Measurements from ENCODE around the gene P2RY8.
"Not testable (repeated sequence)": the region's sequence is repeated elsewhere in the genome, so short reads cannot be mapped to it uniquely, and the experiment has no call there.

Gene P2RY8, protein sequence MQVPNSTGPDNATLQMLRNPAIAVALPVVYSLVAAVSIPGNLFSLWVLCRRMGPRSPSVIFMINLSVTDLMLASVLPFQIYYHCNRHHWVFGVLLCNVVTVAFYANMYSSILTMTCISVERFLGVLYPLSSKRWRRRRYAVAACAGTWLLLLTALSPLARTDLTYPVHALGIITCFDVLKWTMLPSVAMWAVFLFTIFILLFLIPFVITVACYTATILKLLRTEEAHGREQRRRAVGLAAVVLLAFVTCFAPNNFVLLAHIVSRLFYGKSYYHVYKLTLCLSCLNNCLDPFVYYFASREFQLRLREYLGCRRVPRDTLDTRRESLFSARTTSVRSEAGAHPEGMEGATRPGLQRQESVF

DNA sequence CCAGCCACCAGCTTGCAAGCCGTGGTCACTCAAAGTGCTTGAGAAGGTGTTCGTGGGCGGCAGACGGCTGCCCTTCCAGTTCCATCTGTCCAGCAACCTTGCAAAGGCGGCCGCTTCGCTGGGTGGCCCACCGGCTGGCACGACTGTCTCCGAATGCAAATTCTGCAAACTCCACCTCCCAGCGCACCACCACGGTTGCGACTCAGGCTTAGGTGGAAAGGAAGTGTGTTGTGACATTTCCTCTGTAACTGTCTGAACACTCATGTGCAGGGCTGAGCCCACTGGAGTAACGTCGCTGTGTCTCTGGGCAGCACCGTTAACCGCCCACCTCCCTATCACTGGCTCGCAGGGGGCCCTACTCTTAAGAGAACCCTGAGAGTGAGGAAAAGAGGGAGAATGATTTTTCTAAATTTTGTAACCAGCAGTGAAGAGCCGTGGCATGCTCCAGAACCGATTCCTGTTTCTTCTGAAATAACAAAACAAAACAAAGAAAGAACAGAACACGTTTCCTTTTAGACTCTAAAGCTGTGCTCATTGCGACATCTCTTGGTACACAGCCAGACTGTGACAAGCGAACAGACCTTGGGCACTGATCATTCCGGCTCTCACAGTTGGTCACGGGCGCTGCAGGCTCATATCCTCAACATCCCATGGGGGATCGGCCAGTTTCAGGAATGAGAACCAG, at the start of gene P2RY8:
Gene P2RY8, minus strand, starts transcription at position 155 of the 685 bp plus-strand sequence. CDS start 70,627 bp downstream, outside the sequence.
- DNase-seq (ENCODE audit: low read depth in 1 of 2, low spot score in 1 of 2): peak; percentile 51 to 56

DNA sequence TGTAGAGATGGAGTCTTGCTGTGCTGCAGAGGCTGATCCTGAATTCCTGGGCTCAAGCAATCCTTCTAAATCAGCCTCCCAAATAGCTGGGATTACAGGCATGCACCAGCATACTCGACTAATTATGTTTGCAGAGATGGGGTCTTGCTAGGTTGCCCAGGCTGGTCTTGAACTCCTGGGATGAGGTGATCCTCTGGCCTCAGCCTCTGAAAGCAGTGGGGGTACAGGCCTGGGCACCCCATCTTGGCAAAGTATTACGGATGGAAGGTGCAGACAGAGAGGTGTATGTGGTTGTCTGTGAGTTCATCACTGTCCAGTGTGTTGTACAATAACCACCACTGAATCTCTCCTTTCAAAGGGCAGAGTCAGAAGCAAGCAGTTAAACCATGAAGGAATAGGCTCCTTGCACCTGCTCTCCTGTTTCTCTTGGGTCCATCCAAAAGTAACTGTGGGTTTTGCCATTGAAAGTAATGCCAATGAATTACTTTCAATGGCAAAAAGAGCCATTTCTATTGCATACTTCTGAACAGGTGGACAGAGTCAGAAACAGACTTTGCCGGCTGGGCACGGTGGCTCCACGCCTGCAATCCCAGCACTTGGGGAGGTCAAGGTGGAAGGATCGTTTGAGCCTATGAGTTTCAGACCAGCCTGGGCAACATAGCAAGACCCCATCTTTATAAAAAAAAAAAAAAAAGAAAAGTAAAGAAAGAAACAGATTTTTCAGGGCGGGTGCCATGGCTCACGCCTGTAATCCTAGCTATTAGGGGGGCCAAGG, 47.4 kb upstream of the P2RY8 start:
- no peak for DNase-seq (ENCODE audit: low read depth in 1 of 2, low spot score in 1 of 2)

DNA sequence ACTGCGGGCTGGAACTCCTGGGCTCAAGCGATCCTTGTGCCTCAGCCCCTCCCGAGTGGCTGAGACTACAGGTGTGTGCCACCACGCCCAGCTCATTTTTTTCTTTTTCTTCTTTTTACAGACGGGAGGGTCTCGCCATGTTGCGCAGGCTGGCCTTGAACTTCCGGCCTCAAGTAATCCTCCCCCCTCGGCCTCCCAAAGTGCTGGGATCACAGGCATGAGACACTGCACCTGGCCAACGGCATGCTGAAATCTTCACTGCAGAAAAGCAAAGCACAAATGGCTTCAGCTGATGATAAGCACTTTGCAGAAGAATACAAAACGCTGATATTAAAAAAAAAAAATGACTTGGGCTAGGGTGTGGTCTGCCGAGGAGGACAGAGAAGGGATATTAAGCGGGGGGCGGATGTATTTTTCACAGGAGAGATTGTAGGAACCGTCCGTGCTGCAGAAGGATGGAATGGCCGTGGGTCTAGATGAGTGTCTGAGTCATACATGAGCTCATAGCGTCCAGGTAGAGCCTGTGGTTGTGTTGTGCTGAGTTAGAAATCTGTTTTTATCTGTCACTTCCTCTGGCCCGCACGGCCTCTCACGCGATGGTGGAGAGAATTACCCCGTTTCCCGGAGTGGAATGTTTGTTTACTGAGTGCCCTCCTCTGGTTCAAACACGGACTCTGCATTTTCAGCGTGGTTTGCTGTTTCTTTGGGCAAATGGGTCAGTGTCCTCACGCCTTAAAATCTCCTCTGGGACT, 45.9 kb upstream of the P2RY8 start:
- peak in 1 of 2 donors; percentile 30 for DNase-seq (ENCODE audit: low read depth in 1 of 2, low spot score in 1 of 2)

DNA sequence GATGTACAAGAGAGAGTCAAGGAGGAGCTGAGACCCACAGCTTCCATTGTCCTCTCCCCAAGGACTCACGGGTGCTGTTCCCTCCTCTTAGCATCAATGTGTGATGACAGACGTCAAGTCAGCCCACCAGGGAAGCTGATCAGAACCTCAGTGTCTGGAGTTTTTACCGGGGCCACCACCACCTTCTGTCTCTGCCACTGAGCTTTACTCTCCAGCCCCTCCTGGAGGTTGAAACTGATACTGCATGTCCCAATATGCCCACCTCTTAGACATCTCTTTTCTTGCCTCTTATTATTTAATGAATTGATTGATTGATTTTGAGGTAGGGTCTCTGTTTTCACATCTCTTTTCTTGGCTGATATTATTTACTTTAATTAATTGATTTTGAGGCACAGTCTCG, 44.1 kb upstream of the P2RY8 start:
- peak; percentile 29 to 42 for DNase-seq (ENCODE audit: low read depth in 1 of 2, low spot score in 1 of 2)

DNA sequence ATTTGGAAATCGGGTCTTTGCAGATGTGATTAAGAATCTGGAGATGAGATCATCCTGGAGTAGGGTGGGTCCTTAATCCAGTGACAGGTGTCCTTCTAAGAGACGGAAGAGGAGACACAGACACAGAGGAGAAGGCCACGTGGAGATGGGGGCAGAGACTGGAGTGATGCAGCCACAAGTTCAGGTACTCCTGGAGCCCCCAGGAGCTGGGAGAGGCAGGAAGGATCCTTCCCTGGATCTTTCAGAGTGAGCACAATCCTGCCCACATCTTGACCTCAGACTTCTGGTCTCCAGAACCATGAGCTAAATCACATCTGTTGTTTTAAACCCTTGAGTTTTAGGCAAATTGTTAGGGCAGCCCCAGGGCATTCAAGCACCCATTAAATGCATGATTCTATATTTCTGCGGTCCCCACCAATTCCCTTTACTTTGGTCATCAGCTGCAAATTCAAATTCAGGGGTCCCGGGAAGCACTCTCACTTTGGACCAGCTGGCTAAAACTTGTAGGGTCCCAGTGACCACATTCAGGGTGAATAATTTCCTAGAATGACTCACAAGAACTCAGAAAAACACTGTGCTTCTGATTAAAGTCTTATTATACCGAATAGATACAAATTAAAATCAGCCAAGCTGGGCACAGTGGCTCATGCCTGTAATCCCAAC, 41.7 kb upstream of the P2RY8 start:
- no peak for DNase-seq (ENCODE audit: low read depth in 1 of 2, low spot score in 1 of 2)

DNA sequence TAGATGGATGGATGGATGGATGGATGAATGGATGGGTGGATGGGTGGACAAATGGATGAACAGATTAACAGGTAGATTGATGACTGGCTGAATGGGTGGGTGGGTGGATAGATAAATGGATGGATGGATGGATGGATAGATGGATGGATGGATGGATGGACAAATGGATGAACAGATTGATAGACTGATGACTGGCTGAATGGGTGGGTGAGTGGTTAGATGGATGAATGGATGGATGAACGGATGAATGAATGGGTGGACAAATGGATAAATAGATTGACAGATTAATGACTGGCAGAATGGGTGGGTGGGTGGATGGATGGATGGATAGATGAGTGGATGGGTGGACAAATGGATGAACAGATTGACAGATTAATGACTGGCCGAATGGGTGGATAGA, 40.9 kb upstream of the P2RY8 start:
- DNase-seq (ENCODE audit: low read depth in 1 of 2, low spot score in 1 of 2): no peak

DNA sequence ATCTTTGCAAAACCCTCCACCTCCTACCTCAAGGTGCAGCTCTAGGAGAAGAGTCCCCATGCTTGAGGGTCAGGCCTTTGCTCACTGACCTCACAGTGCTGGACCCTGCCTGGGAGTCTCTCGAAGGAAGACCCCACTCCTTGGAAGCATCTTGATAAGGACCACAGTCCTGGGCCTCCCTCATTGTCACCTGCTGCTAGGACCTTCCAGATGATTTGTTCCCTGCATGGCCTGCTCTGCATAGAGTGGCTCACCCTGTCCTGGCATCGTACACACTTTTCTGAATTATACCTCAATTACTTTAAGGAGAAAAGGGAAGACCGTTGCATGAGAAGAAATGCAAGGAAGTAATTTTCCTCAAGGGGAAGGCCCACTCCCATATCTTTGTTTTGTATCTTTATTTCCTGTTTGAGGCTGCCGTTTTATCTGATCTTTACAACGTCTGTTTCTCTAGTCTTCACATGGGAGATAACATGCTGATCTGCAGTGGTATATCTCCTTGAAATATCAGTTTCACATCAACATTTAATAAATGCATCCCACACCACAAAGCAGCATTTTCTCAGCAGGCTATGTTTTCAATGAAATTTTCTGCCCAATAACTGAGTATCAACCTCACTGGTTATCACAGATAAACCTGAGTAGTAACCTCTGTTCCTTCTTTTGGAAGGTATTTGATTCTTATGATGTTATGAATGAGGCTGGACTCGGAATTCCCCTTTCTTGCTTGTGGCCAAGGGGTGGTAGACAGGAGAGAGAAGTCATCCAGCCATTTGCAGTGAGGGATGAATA, 39.4 kb upstream of the P2RY8 start:
- DNase-seq (ENCODE audit: low read depth in 1 of 2, low spot score in 1 of 2): no peak

DNA sequence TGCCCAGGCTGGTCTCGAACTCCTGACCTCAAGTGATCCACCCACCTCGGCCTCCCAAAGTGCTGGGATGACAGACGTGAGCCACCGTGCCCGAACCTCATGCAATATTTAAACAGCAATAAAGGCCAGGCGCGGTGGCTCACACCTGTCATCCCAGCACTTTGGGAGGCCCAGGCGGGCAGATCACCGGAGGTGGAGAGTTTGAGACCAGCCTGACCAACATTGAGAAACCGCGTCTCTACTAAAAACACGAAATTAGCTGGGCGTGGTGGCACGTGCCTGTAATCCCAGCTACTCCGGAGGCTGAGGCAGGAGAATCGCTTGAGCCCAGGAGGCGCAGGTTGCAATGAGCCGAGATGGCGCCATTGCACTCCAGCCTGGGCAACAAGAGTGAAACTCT, 37.2 kb upstream of the P2RY8 start:
- DNase-seq (ENCODE audit: low read depth in 1 of 2, low spot score in 1 of 2): not testable (repeated sequence)

DNA sequence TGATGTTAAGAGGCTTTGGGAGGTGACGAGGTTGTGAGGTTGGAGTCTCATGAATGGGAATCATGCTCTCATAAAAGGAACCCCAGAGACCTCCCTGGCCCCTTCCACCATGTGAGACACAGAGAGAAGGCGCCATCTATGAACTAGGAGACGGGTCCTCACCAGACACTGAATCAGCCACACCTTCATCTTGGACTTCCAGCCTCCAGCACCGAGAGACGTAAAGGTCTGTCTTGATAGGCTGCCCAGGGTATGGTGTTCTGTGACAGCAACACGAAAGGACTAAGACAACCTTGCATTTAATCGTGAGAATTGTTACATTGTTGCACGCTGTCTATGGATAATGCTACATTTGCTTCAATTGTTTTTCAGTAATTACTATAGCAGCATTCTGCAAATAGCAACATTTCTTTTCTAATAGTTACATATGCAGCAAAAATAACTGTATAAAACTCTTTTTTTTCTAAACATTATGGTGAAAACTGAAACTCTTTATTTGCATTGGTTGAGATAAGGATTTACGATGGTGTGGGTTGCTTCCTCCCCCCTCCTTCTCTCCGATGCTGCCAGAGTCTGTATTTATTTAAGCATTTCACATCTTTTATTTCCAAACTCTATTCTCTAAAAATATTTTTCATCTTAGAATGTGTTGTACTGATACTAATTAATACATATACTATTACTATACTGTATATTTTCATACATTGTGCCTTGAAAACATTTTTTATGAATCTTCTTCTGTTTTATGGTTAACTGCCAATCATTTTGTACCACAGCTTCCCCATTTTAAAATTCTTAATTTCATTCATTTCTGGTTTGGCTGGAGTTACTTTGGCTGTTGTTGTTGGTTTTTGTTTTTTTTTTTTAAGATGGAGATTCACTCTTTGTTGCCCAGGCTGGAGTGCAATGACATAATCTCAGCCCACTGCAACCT, 28.0 kb upstream of the P2RY8 start:
- no peak for DNase-seq (ENCODE audit: low read depth in 1 of 2, low spot score in 1 of 2)

DNA sequence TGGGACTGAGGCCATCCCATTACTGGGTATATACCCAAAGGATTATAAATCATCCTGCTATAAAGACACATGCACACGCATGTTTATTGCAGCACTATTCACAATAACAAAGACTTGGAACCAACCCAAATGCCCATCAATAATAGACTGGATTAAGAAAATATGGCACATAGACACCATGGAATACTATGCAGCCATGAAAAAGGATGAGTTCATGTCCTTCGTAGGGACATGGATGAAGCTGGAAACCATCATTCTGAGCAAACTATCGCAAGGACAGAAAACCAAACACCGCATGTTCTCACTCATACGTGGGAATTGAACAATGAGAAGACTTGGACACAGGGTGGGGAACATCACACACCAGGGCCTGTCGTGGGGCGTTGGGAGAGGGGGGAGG, 27.1 kb upstream of the P2RY8 start:
- DNase-seq (ENCODE audit: low read depth in 1 of 2, low spot score in 1 of 2): not testable (repeated sequence)

DNA sequence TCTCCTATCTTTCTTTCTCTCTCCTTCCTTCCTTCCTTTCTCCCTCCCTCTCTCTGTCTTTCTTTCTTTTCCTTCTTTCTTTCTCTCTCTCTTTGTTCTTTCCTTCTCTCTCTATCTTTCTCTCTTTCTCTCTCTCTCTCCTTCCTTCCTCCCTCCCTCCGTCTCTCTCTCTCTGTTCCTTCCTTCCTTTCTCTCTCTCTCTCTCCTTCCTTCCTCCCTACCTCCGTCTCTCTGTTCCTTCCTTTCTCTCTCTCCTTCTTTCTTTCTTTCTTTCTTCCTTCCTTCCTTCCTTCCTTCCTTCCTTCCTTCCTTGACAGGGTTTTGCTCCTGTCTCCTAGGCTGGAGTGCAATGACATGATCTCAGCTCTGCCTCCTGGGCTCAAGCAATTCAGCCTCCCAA, 24.2 kb upstream of the P2RY8 start:
- no peak for DNase-seq (ENCODE audit: low read depth in 1 of 2, low spot score in 1 of 2)

DNA sequence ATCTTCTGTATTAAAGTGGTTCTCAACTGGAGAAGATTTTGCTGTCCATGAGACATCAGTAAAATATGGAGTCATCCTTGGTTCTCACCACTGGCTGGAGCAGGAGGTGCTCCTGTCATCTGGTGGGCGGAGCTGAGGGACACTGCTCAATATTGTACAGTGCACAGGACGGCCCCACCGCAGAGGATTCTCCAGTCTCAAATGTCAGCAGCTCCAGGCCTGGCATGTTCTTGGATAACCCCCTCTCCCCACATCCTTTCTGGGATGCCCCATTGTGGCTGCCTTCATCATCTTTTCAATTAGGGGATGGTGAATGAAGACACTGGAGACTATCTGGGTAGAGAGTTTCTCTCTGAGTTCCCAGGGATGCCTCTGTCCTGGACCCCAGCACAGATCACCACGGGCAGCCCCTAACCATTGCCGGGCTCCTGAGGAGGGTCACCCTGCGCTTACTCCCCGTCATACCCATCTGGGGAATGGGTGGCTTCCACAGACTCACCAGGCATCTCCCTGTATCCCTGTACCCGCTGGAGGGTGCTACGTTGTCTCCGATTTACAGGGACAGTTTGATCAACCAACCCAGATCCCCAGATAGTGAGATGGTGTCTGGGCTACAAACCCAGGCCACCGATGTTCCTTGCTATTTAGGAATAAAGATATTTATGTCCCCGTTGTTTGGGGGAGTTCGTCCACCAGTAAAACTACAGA, 21.9 kb upstream of the P2RY8 start:
- no peak for DNase-seq (ENCODE audit: low read depth in 1 of 2, low spot score in 1 of 2)

DNA sequence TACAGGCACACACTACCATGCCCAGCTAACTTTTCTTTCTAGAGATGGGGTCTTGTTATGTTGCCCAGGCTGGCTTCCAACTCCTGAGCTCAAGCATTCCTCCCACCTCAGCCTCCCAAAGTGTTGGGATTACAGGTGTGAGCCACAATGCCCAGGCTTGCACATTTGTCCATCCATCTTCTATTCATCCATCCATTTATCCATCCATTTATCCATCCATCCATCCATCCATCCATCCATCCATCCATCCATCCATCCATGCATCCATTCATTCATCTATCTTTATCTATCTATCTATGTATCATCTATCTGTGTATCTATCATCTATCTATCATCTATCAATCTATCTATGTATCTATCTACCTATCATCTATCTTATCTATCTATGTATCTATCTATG, 20.5 kb upstream of the P2RY8 start:
- DNase-seq (ENCODE audit: low read depth in 1 of 2, low spot score in 1 of 2): not testable (repeated sequence)

DNA sequence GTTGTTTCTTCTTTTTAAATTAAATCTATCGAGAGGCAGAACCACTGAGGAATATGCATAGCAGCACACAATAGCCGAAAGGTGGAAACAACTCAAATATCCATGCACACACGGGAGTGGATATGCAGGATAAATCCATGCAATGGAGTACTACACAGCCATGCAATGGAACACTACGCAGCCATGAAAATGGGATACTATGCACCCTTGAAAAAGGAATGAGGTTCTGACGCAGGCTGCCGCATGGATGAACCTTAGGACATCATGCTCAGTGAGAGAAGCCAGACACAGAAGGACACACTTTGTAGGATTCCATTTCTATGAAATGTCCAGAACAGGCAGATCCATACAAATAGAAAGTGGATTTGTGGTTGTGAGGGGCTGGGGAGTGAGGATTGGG, 18.4 kb upstream of the P2RY8 start:
- no peak for DNase-seq (ENCODE audit: low read depth in 1 of 2, low spot score in 1 of 2)

DNA sequence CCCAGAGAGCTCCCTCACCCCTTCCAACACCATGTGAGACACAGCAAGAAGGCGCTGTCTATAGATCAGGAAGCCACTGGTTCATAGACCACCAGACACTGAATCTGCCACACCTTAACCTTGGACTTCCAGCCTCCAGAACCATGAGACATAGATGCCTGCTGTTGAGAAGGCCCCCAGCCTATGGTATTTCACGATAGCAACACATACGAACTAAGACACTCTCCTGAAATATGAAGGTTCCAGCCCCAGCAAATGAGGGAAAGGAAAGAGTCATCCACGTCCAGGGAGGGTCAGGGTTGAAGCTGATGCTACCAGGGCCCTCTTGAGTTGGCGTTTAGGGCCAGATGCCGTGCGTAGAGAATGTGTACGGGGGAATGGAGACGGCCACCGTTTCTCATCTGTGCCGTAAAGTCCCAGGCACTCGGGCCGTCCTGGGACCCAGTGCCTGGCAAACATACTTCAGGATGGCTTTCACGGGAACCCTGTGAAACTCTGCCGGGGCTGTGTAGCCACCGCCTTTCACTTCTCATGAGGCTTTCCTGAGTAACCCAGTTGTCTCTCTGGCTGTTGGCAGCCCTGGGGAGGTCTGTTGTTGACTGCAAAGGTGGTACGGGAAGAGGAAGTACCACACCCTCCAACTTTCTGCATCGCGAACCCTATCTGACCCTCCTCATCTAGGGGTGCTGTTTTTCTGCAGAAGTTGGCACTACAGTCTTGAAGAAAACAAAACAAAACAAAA, 17.7 kb upstream of the P2RY8 start:
- no peak for DNase-seq (ENCODE audit: low read depth in 1 of 2, low spot score in 1 of 2)

DNA sequence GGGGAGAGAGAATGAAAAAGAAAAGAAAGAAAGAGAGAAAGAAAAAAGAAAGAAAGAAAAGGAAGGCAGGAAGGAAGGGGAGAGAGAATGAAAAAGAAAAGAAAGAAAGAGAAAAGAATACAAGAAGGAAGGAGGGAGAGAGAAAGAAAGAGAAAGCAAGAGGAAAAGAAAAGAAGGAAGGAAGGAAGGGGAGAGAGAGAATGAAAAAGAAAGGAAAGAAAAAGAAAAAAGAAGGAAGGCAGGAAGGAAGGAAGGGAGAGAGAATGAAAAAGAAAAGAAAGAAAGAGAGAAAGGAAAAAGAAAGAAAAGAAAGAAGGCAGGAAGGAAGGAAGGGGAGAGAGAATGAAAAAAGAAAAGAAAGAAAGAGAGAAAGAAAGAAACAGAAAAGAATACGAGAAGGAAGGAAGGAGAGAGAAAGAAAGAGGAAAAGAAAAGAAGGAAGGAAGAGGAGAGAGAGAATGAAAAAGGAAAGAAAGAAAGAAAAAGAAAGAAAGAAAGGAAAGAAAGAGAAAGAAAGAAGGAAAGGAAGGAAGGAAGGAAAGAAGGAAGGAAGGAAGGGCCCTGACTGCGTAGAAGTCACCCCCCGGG, 15.1 kb upstream of the P2RY8 start:
- DNase-seq (ENCODE audit: low read depth in 1 of 2, low spot score in 1 of 2): no peak

DNA sequence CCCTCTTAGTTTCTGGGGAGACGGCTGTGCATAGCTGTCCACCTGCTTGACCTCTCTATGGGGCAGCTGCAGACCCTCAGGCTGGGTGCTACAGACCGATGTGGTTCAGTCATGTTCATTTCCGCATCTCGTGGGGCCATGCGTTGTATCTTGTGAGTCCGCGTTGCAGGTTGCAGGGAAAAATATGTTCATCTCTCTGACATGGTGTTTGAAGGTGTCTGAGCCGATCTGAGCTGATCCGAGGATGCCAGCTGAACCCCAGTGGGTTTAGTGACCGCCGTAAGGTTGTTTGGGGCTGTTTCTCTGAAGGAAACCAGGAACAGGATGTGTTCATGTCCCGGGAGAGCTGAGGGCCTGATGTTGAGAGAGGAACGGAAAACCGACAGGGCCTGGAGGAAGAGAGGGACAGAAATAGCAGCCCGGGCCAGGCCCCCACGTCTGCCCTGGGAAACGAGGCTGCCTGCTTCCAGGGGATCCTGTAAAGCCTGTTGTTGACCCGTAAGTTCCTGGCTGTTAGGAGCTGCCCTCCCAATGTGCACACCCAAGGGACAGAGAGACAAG, 9.8 kb upstream of the P2RY8 start:
- no peak for DNase-seq (ENCODE audit: low read depth in 1 of 2, low spot score in 1 of 2)

Measured in stimulated activated CD4-positive, alpha-beta T cell treated with anti-CD3 and anti-CD28 coated beads, Interleukin-15, amount 100 ng/mL, for 1 hour (primary cell).